GM23338 (cell line): ENCODE data around the gene SORCS2. TPM values are rescaled to one million over a fixed set of nuclear protein-coding genes. Genes with fewer than 3 reads are reported as not detected.

Experiments used
- ATAC-seq: fragments of 200-7000 bp; cut with Tn5 transposase; 3 replicates; pipeline ENCODE4 v1.9.1; 2020
- DNase-seq: peaks from one replicate; pipeline ENCODE4 v3.0.0-alpha.2; 2015; ENCODE audit warnings: low spot score
- H2AFZ ChIP-seq: fragments of 200-600 bp; sonication (generic); 2 replicates; pipeline ENCODE4 v1.8.0; 2016; ENCODE audit warnings: antibody characterized with exemption, mild to moderate bottlenecking, moderate library complexity
- H3F3A ChIP-seq: fragments of 200-600 bp; sonication (generic); replicated peaks from 2 replicates; pipeline ENCODE4 v1.8.0; 2017; ENCODE audit warnings: antibody characterized with exemption, mixed run types, low read depth
- H3K27ac ChIP-seq: fragments of 200-600 bp; sonication (generic); 2 replicates; pipeline ENCODE4 v1.6.1; 2016; ENCODE audit warnings: low read depth
- H3K27me3 ChIP-seq: fragments of 200-600 bp; sonication (generic); 2 replicates; pipeline ENCODE4 v1.8.0; 2016; ENCODE audit warnings: mild to moderate bottlenecking, mixed run types, moderate library complexity; ENCODE audit not compliant: insufficient read depth
- H3K36me3 ChIP-seq: fragments of 200-600 bp; sonication (generic); 2 replicates; pipeline ENCODE4 v1.8.0; 2016; ENCODE audit warnings: mild to moderate bottlenecking; ENCODE audit not compliant: insufficient read depth
- H3K4me1 ChIP-seq: fragments of 200-600 bp; sonication (generic); 2 replicates; pipeline ENCODE4 v1.8.0; 2016; ENCODE audit warnings: mild to moderate bottlenecking, moderate library complexity; ENCODE audit not compliant: insufficient read depth
- H3K4me2 ChIP-seq: fragments of 200-600 bp; sonication (generic); 2 replicates; pipeline ENCODE4 v1.7.1; 2017; ENCODE audit warnings: mixed run types
- H3K4me3 ChIP-seq: fragments of 200-600 bp; sonication (generic); 2 replicates; pipeline ENCODE4 v1.6.1; 2016; ENCODE audit warnings: mixed run types
- H3K79me2 ChIP-seq: fragments of 200-600 bp; sonication (generic); replicated peaks from 2 replicates; pipeline ENCODE4 v1.8.0; 2017; ENCODE audit warnings: mild to moderate bottlenecking; ENCODE audit not compliant: insufficient read depth
- H3K9me2 ChIP-seq: fragments of 200-600 bp; sonication (generic); 2 replicates; pipeline ENCODE4 v1.8.0; 2017; ENCODE audit not compliant: insufficient read depth
- H4K20me1 ChIP-seq: fragments of 200-600 bp; sonication (generic); replicated peaks from 2 replicates; pipeline ENCODE4 v1.8.0; 2017; ENCODE audit warnings: mild to moderate bottlenecking; ENCODE audit not compliant: insufficient read depth
- H3K27ac Mint-ChIP-seq: 2 replicates; pipeline ENCODE4 v1.8.0; 2020; ENCODE audit warnings: inconsistent platforms, mild to moderate bottlenecking, moderate library complexity, mixed read lengths
- H3K27me3 Mint-ChIP-seq: 3 replicates; pipeline ENCODE4 v1.8.0; 2022; ENCODE audit warnings: low read depth, mild to moderate bottlenecking, moderate library complexity, mixed read lengths, inconsistent platforms; ENCODE audit not compliant: insufficient read depth, poor library complexity
- H3K36me3 Mint-ChIP-seq: 3 replicates; pipeline ENCODE4 v1.8.0; 2021; ENCODE audit warnings: low read depth, mild to moderate bottlenecking, inconsistent platforms, moderate library complexity, mixed read lengths
- H3K4me1 Mint-ChIP-seq: 3 replicates; pipeline ENCODE4 v1.8.0; 2020; ENCODE audit warnings: mild to moderate bottlenecking, inconsistent platforms, mixed read lengths
- H3K4me3 Mint-ChIP-seq: 3 replicates; pipeline ENCODE4 v1.8.0; 2021; ENCODE audit warnings: moderate library complexity, mild to moderate bottlenecking, inconsistent platforms, mixed read lengths
- H3K9me3 Mint-ChIP-seq: 3 replicates; pipeline ENCODE4 v1.8.0; 2020; ENCODE audit warnings: moderate library complexity, mild to moderate bottlenecking, inconsistent platforms, mixed read lengths
- CTCF ChIP-seq, 2 experiments: fragments of 200-600 bp in 1 of 2; sonication (generic) in 1 of 2; conservative IDR thresholded peaks; 2 replicates each; pipeline versions ENCODE4 v1.5.1 to v1.6.1; 2016 to 2017; ENCODE audit warnings: antibody characterized with exemption in 2 of 2, low read depth in 2 of 2, mild to moderate bottlenecking in 2 of 2, moderate library complexity in 1 of 2
- JUNB ChIP-seq: IDR thresholded peaks from one replicate; pipeline ENCODE4 v1.6.1; 2016; ENCODE audit warnings: antibody characterized with exemption; ENCODE audit not compliant: unreplicated experiment
- NANOG ChIP-seq: IDR thresholded peaks from 2 replicates; pipeline ENCODE4 v1.6.1; 2016; ENCODE audit warnings: antibody characterized with exemption, borderline replicate concordance
- ZNF462 ChIP-seq: fragments of 250-450 bp; sonication (Bioruptor Pico); IDR thresholded peaks from 2 replicates; pipeline ENCODE4 v1.5.0; 2020; ENCODE audit warnings: mild to moderate bottlenecking, moderate library complexity
- polyA plus RNA-seq: library from polyadenylated mRNA; unstranded; fragments of >200 nt; fragmentation: Nextera tagmentation; extraction: Ambion mirVana; gene quantifications from 2 replicates; pipeline ENCODE4 v1.2.1, GENCODE V29; 2016
- total RNA-seq: library from RNA; depleted of rRNA; stranded (reverse); fragments of >200 nt; shearing (Covaris generic); gene quantifications from 2 replicates; pipeline ENCODE4 v1.2.3, GENCODE V29; 2014

Gene SORCS2
- total and polyA plus RNA-seq, 2 experiments from 2014 or later = 0.47 to 2.4 TPM

- no peak for TF ChIP-seq ZNF462 (CRISPR knock-in tag)
- TF ChIP-seq JUNB = no peak
These were observed 175.1 kb downstream of the SORCS2 start (continued) for GRCh38 chr4:7367406-7367805.

- Mint-ChIP-seq H3K4me1 (peaks cover 7% of the 10 kb centered on the region), H3K36me3 (no peaks in the 10 kb centered on the region), H3K9me3 (no peaks in the 10 kb centered on the region), H3K4me3 (no peak overlapping the region), H3K27me3 (peaks cover 19% of the 10 kb centered on the region), H3K27ac (no peak overlapping the region)
- no peaks in the 10 kb centered on the region for H3K27me3 ChIP-seq
- no peak overlapping the region for H3K27ac ChIP-seq
- H2AFZ ChIP-seq = no peak overlapping the region
- H3K4me1 ChIP-seq = no peaks in the 10 kb centered on the region
- no peak overlapping the region for H3K4me3 ChIP-seq
- no peaks in the 10 kb centered on the region for H3K9me2 ChIP-seq
- TF ChIP-seq CTCF (conservative IDR thresholded peaks at IDR 0.05; ENCODE audit: low read depth in 2 of 2) = no peak
- no peak for TF ChIP-seq NANOG
- DNase-seq = no peak
- ATAC-seq = no peak
- H4K20me1 ChIP-seq = no peaks in the 10 kb centered on the region
- H3F3A ChIP-seq = no peaks in the 10 kb centered on the region
- H3K79me2 ChIP-seq = no peaks in the 10 kb centered on the region
- no peaks in the 10 kb centered on the region for H3K36me3 ChIP-seq
- no peak overlapping the region for H3K4me2 ChIP-seq
These were observed 175.5 kb downstream of the SORCS2 start for GRCh38 chr4:7367864-7368277.
